ENCODE data around the gene TTC14.
A peak's percentile ranks its signal among the peaks of the same experiment; 100 is the strongest.
"Not testable (repeated sequence)": the region's sequence is repeated elsewhere in the genome, so short reads cannot be mapped to it uniquely, and the experiment has no call there.

TTC14 gene

DNA sequence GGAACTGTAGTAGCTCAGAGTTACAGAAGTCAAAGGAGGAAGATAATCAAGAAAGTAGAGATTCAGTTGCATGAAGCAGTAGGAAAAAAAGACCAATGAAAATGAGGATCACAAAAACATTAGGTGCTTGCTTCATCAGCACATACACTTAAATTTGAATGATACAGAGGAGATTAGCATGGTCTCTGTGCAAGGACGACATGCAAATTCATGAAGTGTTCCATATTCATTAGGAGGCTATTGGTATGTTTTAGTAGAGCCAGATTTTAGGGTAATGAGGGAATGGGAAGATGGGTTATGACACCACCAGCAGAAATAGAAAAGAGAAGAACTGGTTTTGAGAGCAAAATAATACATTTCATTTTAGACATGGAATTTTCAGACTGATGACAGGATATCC, 21.0 kb upstream of the TTC14 start:
- H3K4me2 ChIP-seq (ENCODE audit: low read length): no peak overlapping the region
- no peaks in the 10 kb centered on the region for H4K20me1 ChIP-seq (ENCODE audit: control insufficient read depth, insufficient read depth, low read depth, low read length)
- no peak for TF ChIP-seq EZH2phosphoT487 (IDR thresholded peaks at IDR 0.05; ENCODE audit: borderline replicate concordance, low read length)
- TF ChIP-seq, protein P1, sequence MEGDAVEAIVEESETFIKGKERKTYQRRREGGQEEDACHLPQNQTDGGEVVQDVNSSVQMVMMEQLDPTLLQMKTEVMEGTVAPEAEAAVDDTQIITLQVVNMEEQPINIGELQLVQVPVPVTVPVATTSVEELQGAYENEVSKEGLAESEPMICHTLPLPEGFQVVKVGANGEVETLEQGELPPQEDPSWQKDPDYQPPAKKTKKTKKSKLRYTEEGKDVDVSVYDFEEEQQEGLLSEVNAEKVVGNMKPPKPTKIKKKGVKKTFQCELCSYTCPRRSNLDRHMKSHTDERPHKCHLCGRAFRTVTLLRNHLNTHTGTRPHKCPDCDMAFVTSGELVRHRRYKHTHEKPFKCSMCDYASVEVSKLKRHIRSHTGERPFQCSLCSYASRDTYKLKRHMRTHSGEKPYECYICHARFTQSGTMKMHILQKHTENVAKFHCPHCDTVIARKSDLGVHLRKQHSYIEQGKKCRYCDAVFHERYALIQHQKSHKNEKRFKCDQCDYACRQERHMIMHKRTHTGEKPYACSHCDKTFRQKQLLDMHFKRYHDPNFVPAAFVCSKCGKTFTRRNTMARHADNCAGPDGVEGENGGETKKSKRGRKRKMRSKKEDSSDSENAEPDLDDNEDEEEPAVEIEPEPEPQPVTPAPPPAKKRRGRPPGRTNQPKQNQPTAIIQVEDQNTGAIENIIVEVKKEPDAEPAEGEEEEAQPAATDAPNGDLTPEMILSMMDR (IDR thresholded peaks at IDR 0.05; ENCODE audit: low read depth, low read length, poor library complexity, severe bottlenecking): no peak

DNA sequence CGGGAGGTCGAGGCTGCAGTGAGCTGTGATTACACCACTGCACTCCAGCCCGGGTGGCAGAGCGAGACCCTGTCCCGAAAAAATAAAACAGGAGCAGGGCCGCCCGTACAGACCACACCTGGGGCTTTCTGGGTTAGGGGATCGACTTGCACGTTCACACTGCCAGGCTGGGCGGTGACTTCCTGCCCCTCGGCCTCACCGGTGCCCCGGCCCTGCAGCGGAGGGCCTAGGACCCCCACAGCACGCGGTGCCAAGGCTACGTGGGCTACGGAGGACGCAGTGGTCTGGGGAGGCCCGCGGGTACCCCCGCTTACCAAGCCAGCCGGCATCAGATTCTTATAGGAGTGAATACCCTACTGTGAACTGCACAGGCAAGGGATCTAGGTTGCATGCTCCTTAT, 11.6 kb upstream of the TTC14 start:
- Histone ChIP-seq H3K27me3 (ENCODE audit: control insufficient read depth, low read length) (peaks cover under 1% of the 10 kb centered on the region; the same call in 1 of the 2 replicates), H4K20me1 (ENCODE audit: control insufficient read depth, insufficient read depth, low read depth, low read length) (no peaks in the 10 kb centered on the region), H3K9me2 (replicated peaks; ENCODE audit: control insufficient read depth, low read length) (no peaks in the 10 kb centered on the region), H3K4me2 (ENCODE audit: low read length) (no peak overlapping the region), H3F3A (ENCODE audit: control insufficient read depth, insufficient read depth) (no peaks in the 10 kb centered on the region), H3K36me3 (ENCODE audit: control insufficient read depth, low read length) (no peaks in the 10 kb centered on the region), H3K79me2 (ENCODE audit: control insufficient read depth, low read length) (no peaks in the 10 kb centered on the region), H3K9me3 (ENCODE audit: control insufficient read depth, insufficient read depth, low read length) (no peaks in the 10 kb centered on the region), H3K27ac (ENCODE audit: low read depth, low read length) (no peak overlapping the region), H3K4me1 (ENCODE audit: control insufficient read depth, low read length) (no peaks in the 10 kb centered on the region), H3K4me3 (ENCODE audit: low read length) (no peak overlapping the region)
- TF ChIP-seq, protein P1 (IDR thresholded peaks at IDR 0.05; ENCODE audit: low read depth, low read length, poor library complexity, severe bottlenecking): no peak
- TF ChIP-seq EZH2phosphoT487 (IDR thresholded peaks at IDR 0.05; ENCODE audit: borderline replicate concordance, low read length): no peak

More for the DNA sequence above, 21.0 kb upstream of the TTC14 start:
- Histone ChIP-seq H3K79me2 (ENCODE audit: control insufficient read depth, low read length) (no peaks in the 10 kb centered on the region), H3F3A (ENCODE audit: control insufficient read depth, insufficient read depth) (no peaks in the 10 kb centered on the region), H3K4me1 (ENCODE audit: control insufficient read depth, low read length) (no peaks in the 10 kb centered on the region), H3K27me3 (ENCODE audit: control insufficient read depth, low read length) (peaks cover 5% of the 10 kb centered on the region; the same call in 1 of the 2 replicates), H3K9me2 (replicated peaks; ENCODE audit: control insufficient read depth, low read length) (no peaks in the 10 kb centered on the region), H3K36me3 (ENCODE audit: control insufficient read depth, low read length) (no peaks in the 10 kb centered on the region), H3K27ac (ENCODE audit: low read depth, low read length) (no peak overlapping the region), H3K9me3 (ENCODE audit: control insufficient read depth, insufficient read depth, low read length) (no peaks in the 10 kb centered on the region), H3K4me3 (ENCODE audit: low read length) (no peak overlapping the region)

DNA sequence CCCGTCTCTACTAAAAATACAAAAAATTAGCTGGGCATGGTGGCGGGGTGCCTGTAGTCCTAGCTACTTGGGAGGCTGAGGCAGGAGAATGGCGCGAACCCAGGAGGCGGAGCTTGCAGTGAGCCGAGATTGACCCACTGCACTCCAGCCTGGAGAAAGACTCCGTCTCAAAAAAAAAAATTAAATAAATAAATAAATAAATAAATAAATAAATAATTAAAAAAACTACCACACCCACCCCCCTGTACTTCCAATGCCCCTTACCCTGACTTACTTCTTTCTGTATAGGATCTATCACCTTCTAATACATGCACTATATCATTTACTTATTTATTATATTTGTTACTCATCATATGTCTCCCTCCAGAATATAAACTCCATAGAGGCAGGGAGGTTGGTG, 8.3 kb upstream of the TTC14 start:
- H3K36me3 ChIP-seq (ENCODE audit: control insufficient read depth, low read length); H3K27me3 ChIP-seq (ENCODE audit: control insufficient read depth, low read length); H3K79me2 ChIP-seq (ENCODE audit: control insufficient read depth, low read length); H3K4me1 ChIP-seq (ENCODE audit: control insufficient read depth, low read length); H3F3A ChIP-seq (ENCODE audit: control insufficient read depth, insufficient read depth); H4K20me1 ChIP-seq (ENCODE audit: control insufficient read depth, insufficient read depth, low read depth, low read length); H3K4me3 ChIP-seq (ENCODE audit: low read length); H3K9me3 ChIP-seq (ENCODE audit: control insufficient read depth, insufficient read depth, low read length); H3K9me2 ChIP-seq (replicated peaks; ENCODE audit: control insufficient read depth, low read length); H3K4me2 ChIP-seq (ENCODE audit: low read length); H3K27ac ChIP-seq (ENCODE audit: low read depth, low read length): not testable (repeated sequence)

DNA sequence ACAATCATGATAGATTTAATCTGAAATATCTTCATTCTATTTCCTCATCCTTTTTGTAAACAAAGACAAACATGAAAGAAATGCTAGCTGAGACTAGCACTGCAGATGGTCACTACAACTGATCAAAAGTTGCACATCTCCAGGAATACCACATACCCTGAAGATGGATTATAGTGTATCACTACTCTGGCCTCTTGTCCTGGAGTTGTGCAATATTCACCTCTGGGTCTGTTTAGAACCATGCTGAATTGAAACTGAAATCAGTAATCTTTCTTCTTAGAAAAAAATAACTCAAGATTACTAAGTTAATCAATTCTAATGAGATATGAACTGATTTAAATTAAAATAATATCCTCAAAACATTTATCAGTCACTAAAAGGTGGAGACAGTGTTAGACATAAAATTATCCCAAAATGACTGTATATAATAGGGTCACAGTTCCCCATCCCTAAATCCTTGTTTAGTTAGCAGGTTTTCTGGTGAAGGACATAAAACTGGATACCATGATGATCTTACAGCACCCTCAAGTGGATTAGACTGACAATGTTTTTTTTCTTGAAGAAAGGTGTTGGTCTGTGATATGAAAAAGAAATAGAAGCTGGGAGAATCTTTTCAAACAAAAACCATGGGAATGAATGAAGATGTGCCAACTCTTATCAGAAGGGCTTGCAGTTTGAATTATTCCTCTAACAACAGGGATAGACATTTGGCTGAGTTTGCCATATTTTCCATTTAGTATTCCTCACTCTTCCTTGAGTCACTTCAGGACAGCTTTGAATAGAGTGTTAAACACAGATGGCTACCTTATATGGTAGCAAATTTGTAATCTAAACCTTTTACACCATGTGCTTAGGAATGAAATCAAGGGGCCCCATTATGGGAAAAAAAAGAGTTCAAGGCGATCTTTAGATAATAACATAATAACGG, 7.1 kb upstream of the TTC14 start:
- no peak overlapping the region for H3K4me3 ChIP-seq (ENCODE audit: low read length)
- no peaks in the 10 kb centered on the region for H3K9me2 ChIP-seq (replicated peaks; ENCODE audit: control insufficient read depth, low read length)
- H3K4me2 ChIP-seq (ENCODE audit: low read length): no peak overlapping the region

More for the DNA sequence above, 7.1 kb upstream of the TTC14 start:
- H3K27me3 ChIP-seq (ENCODE audit: control insufficient read depth, low read length): no peaks in the 10 kb centered on the region
- H4K20me1 ChIP-seq (ENCODE audit: control insufficient read depth, insufficient read depth, low read depth, low read length): no peaks in the 10 kb centered on the region
- H3K79me2 ChIP-seq (ENCODE audit: control insufficient read depth, low read length): no peaks in the 10 kb centered on the region
- no peaks in the 10 kb centered on the region for H3F3A ChIP-seq (ENCODE audit: control insufficient read depth, insufficient read depth)
- no peaks in the 10 kb centered on the region for H3K4me1 ChIP-seq (ENCODE audit: control insufficient read depth, low read length)
- H3K36me3 ChIP-seq (ENCODE audit: control insufficient read depth, low read length): no peaks in the 10 kb centered on the region
- TF ChIP-seq EZH2phosphoT487 (IDR thresholded peaks at IDR 0.05; ENCODE audit: borderline replicate concordance, low read length): no peak
- TF ChIP-seq, protein P1 (IDR thresholded peaks at IDR 0.05; ENCODE audit: low read depth, low read length, poor library complexity, severe bottlenecking): peak; percentile 41
- H3K27ac ChIP-seq (ENCODE audit: low read depth, low read length): no peak overlapping the region
- no peaks in the 10 kb centered on the region for H3K9me3 ChIP-seq (ENCODE audit: control insufficient read depth, insufficient read depth, low read length)

Data from DOHH2 (cell line).